NT2/D1 (cell line): ENCODE measurements around the gene SLC30A7.
"Not testable (repeated sequence)": the region's sequence is repeated elsewhere in the genome, so short reads cannot be mapped to it uniquely, and the experiment has no call there.

Source experiments
- SUZ12 ChIP-seq: IDR thresholded peaks from 2 replicates; pipeline ENCODE4 v1.6.1; 2011; ENCODE audit not compliant: insufficient read length, insufficient read depth; ENCODE audit errors: extremely low read depth
- YY1 ChIP-seq: IDR thresholded peaks from 2 replicates; pipeline ENCODE4 v1.6.1; 2011; ENCODE audit not compliant: insufficient read length, insufficient read depth
- ZNF274 ChIP-seq: IDR thresholded peaks from 2 replicates; pipeline ENCODE4 v1.6.1; 2011; ENCODE audit warnings: mild to moderate bottlenecking, low read depth, low read length

- not testable (repeated sequence) for TF ChIP-seq YY1, ZNF274, SUZ12
Measured at GRCh38 chr1:100889869-100890482, 5.9 kb upstream of the SLC30A7 start.
